GM12878 (cell line): ENCODE measurements around the gene UBE2G2.

Experiments
- CHD4 ChIP-seq: fragments of 200-600 bp; sonication (generic); IDR thresholded peaks from 2 replicates; pipeline ENCODE4 v1.6.1; 2016; ENCODE audit warnings: mild to moderate bottlenecking
- EP300 ChIP-seq, 2 experiments: fragments of 150-350 bp in 1 of 2; IDR thresholded peaks; 2 replicates each; pipeline ENCODE4 v1.6.1; 2011 to 2012; ENCODE audit warnings: low read depth in 2 of 2, low read length in 2 of 2, borderline replicate concordance in 1 of 2, improper control_type of control experiment in 1 of 2, inconsistent platforms in 1 of 2; ENCODE audit not compliant: control insufficient read depth in 1 of 2
- EZH2 ChIP-seq: IDR thresholded peaks from 2 replicates; pipeline ENCODE4 v1.6.1; 2012; ENCODE audit warnings: low read depth, mild to moderate bottlenecking, control low read depth, inconsistent platforms, low read length, borderline replicate concordance; ENCODE audit not compliant: control insufficient read depth
- JUND ChIP-seq: IDR thresholded peaks from 2 replicates; pipeline ENCODE4 v1.6.1; 2012; ENCODE audit warnings: low read depth, mild to moderate bottlenecking, low read length, improper control_type of control experiment, moderate library complexity
- NRF1 ChIP-seq: conservative IDR thresholded peaks from 2 replicates; pipeline ENCODE4 v1.6.1; 2011; ENCODE audit warnings: mild to moderate bottlenecking, low read depth, low read length, improper control_type of control experiment
- POLR2A ChIP-seq: IDR thresholded peaks from 2 replicates; pipeline ENCODE4 v1.6.1; 2011; ENCODE audit warnings: low read depth, mild to moderate bottlenecking, low read length
- RCOR1 ChIP-seq: conservative IDR thresholded peaks from 2 replicates; pipeline ENCODE4 v1.6.1; 2012; ENCODE audit warnings: low read depth, low read length, improper control_type of control experiment
- SUZ12 ChIP-seq: fragments of 200-600 bp; sonication (generic); IDR thresholded peaks from one replicate; pipeline ENCODE4 v1.6.1; 2018; ENCODE audit warnings: antibody characterized with exemption, mild to moderate bottlenecking; ENCODE audit not compliant: unreplicated experiment
- TF ChIP-seq, protein P1 (sequence below), 3 experiments: IDR thresholded peaks in 2 of 3; conservative IDR thresholded peaks in 1 of 3; 2 replicates each; pipeline ENCODE4 v1.5.1; 2011; ENCODE audit warnings: low read depth in 3 of 3, low read length in 3 of 3, mild to moderate bottlenecking in 3 of 3, control low read depth in 2 of 3, moderate library complexity in 2 of 3, inconsistent platforms in 1 of 3, mixed read lengths in 1 of 3; ENCODE audit not compliant: control insufficient read depth in 2 of 3, insufficient read depth in 1 of 3; ENCODE audit errors: extremely low read depth in 1 of 3
- TF ChIP-seq, protein P2 (sequence below): IDR thresholded peaks from 2 replicates; pipeline ENCODE4 v1.6.1; 2012; ENCODE audit warnings: mild to moderate bottlenecking, low read depth, low read length

DNA sequence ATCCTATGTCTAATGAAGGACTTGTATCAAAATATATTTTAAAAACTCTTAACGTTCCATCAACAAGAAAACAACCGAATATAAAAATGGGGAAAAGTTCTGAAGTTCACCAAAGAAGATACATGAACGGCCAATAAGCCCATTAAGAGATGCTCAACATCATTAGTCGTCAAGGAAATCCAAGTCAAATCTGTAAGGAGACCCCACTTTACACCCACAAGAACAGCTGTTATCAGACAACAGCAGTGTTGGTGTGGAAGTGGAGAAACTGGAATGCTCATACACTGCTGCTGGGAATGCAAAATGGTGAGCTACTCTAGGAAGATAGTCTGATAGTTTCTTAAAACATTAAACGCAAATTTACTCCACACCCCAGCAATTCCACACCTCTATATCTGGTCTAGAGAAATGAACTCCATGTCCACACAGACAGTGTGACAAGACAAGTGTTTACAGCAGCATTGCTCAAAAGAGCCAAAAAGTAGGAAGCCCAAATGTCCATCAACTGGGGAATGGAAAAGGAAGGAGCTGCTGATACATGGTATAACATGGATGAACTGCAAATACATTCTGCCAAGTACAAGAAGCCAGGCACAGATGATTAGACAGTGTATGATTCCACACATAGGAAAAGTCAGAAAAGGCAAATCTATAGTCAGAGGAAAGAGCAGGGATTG, 18.5 kb downstream of the UBE2G2 start:
- no peak for TF ChIP-seq CHD4
- no peak for TF ChIP-seq NRF1
- no peak for TF ChIP-seq RCOR1
- no peak for TF ChIP-seq EP300 (IDR thresholded peaks at IDR 0.05; ENCODE audit: borderline replicate concordance in 1 of 2, control insufficient read depth in 1 of 2, low read depth in 2 of 2, low read length in 2 of 2)
- TF ChIP-seq, protein P1, sequence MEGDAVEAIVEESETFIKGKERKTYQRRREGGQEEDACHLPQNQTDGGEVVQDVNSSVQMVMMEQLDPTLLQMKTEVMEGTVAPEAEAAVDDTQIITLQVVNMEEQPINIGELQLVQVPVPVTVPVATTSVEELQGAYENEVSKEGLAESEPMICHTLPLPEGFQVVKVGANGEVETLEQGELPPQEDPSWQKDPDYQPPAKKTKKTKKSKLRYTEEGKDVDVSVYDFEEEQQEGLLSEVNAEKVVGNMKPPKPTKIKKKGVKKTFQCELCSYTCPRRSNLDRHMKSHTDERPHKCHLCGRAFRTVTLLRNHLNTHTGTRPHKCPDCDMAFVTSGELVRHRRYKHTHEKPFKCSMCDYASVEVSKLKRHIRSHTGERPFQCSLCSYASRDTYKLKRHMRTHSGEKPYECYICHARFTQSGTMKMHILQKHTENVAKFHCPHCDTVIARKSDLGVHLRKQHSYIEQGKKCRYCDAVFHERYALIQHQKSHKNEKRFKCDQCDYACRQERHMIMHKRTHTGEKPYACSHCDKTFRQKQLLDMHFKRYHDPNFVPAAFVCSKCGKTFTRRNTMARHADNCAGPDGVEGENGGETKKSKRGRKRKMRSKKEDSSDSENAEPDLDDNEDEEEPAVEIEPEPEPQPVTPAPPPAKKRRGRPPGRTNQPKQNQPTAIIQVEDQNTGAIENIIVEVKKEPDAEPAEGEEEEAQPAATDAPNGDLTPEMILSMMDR (IDR thresholded peaks at IDR 0.05 in 2 of 3, conservative IDR thresholded peaks at IDR 0.05 in 1 of 3; ENCODE audit: control insufficient read depth in 2 of 3, extremely low read depth in 1 of 3, insufficient read depth in 1 of 3, low read depth in 3 of 3, low read length in 3 of 3), result no peak
- TF ChIP-seq EZH2, result no peak
- no peak for TF ChIP-seq JUND
- TF ChIP-seq, protein P2, sequence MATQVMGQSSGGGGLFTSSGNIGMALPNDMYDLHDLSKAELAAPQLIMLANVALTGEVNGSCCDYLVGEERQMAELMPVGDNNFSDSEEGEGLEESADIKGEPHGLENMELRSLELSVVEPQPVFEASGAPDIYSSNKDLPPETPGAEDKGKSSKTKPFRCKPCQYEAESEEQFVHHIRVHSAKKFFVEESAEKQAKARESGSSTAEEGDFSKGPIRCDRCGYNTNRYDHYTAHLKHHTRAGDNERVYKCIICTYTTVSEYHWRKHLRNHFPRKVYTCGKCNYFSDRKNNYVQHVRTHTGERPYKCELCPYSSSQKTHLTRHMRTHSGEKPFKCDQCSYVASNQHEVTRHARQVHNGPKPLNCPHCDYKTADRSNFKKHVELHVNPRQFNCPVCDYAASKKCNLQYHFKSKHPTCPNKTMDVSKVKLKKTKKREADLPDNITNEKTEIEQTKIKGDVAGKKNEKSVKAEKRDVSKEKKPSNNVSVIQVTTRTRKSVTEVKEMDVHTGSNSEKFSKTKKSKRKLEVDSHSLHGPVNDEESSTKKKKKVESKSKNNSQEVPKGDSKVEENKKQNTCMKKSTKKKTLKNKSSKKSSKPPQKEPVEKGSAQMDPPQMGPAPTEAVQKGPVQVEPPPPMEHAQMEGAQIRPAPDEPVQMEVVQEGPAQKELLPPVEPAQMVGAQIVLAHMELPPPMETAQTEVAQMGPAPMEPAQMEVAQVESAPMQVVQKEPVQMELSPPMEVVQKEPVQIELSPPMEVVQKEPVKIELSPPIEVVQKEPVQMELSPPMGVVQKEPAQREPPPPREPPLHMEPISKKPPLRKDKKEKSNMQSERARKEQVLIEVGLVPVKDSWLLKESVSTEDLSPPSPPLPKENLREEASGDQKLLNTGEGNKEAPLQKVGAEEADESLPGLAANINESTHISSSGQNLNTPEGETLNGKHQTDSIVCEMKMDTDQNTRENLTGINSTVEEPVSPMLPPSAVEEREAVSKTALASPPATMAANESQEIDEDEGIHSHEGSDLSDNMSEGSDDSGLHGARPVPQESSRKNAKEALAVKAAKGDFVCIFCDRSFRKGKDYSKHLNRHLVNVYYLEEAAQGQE, result no peak
- no peak for TF ChIP-seq POLR2A
- TF ChIP-seq SUZ12, result no peak
